ENCODE results near the gene MTA1. TPM values are rescaled to one million over a fixed set of nuclear protein-coding genes. Genes with fewer than 3 reads are reported as not detected.

The MTA1 gene
- total and polyA plus RNA-seq, 4 donors, result 3.7 to 28.1 (median 21.0) TPM

GRCh38 chr14:105473677-105474482, 54.3 kb downstream of the MTA1 start:
- Histone ChIP-seq H3K9ac (ENCODE audit: low read depth in 1 of 2, low read length in 2 of 2) (no peak overlapping the region), H3K36me3 (ENCODE audit: control insufficient read depth in 4 of 4, insufficient read depth in 3 of 4, low read depth in 1 of 4, low read length in 3 of 4) (peaks cover 0 to 11% (median 0%) of the 10 kb centered on the region in 4 donors), H3K27ac (ENCODE audit: low read depth in 1 of 2, low read length in 2 of 2) (peak overlapping the region; percentile 9 to 79), H3K9me3 (ENCODE audit: control insufficient read depth in 4 of 4, low read length in 3 of 4) (no peaks in the 10 kb centered on the region), H3K4me3 (ENCODE audit: low read depth in 1 of 3, low read length in 3 of 3) (peak overlapping the region in 1 of 3 donors; percentile 84), H3K4me1 (ENCODE audit: control insufficient read depth in 4 of 4, insufficient read depth in 4 of 4, low read length in 3 of 4) (peaks cover 31 to 57% (median 44%) of the 10 kb centered on the region in 4 donors), H3K27me3 (ENCODE audit: control insufficient read depth in 4 of 4, insufficient read depth in 4 of 4, low read length in 3 of 4) (no peaks in the 10 kb centered on the region)
- no peak for TF ChIP-seq GABPA (IDR thresholded peaks at IDR 0.05 in 1 of 2, conservative IDR thresholded peaks at IDR 0.05 in 1 of 2)
- DNase-seq (ENCODE audit: low spot score), result peak; percentile 69
- 13% methylated on average over 60 of the region's 60 CpGs for WGBS

GRCh38 chr14:105474483-105475268, 55.0 kb downstream of the MTA1 start, which contains the start of gene CRIP2:
Gene CRIP2, plus strand, starts transcription at chr14:105474821. Its CDS starts 42 bp downstream, at chr14:105474863.
- 1% methylated on average over 118 of the region's 118 CpGs for WGBS
- no peak for TF ChIP-seq HNF4G (IDR thresholded peaks at IDR 0.05)
- no peak for TF ChIP-seq FOXA2 (IDR thresholded peaks at IDR 0.05)
- no peak for TF ChIP-seq MAX (IDR thresholded peaks at IDR 0.05)
- TF ChIP-seq EGR1 (IDR thresholded peaks at IDR 0.05; ENCODE audit: low read depth in 2 of 2), result no peak
- no peak for TF ChIP-seq ZBTB33 (IDR thresholded peaks at IDR 0.05)
- no peak for TF ChIP-seq YY1 (IDR thresholded peaks at IDR 0.05)
- no peak for TF ChIP-seq REST (IDR thresholded peaks at IDR 0.05)
- no peak for TF ChIP-seq GABPA (IDR thresholded peaks at IDR 0.05 in 1 of 2, conservative IDR thresholded peaks at IDR 0.05 in 1 of 2)
- TF ChIP-seq TAF1 (conservative IDR thresholded peaks at IDR 0.05), result no peak
- peaks cover 27 to 50% (median 38%) of the 10 kb centered on the region in 4 donors for H3K4me1 ChIP-seq (ENCODE audit: control insufficient read depth in 4 of 4, insufficient read depth in 4 of 4, low read length in 3 of 4)
- H3K4me3 ChIP-seq (ENCODE audit: low read depth in 1 of 3, low read length in 3 of 3), result peak within 1 kb of the TSS; percentile 32 to 84 (median 45)
- no peaks in the 10 kb centered on the region for H3K9me3 ChIP-seq (ENCODE audit: control insufficient read depth in 4 of 4, low read length in 3 of 4)
- peaks cover 0 to 6% (median 0%) of the 10 kb centered on the region in 4 donors for H3K36me3 ChIP-seq (ENCODE audit: control insufficient read depth in 4 of 4, insufficient read depth in 3 of 4, low read depth in 1 of 4, low read length in 3 of 4)
- DNase-seq (ENCODE audit: low spot score), result no peak
- H3K27ac ChIP-seq (ENCODE audit: low read depth in 1 of 2, low read length in 2 of 2), result peak within 1 kb of the TSS; percentile 88 to 94
- no peaks in the 10 kb centered on the region for H3K27me3 ChIP-seq (ENCODE audit: control insufficient read depth in 4 of 4, insufficient read depth in 4 of 4, low read length in 3 of 4)
- H3K9ac ChIP-seq (ENCODE audit: low read depth in 1 of 2, low read length in 2 of 2), result peak within 1 kb of the TSS in 1 of 2 donors; percentile 64
